ENCODE results near the gene GJA5. TPM values are rescaled to one million over a fixed set of nuclear protein-coding genes. Genes with fewer than 3 reads are reported as not detected.

Gene GJA5
- total RNA-seq, 3 donors from 2014 or later = 3.7 to 34.1 (median 4.2) TPM

GRCh38 chr1:147721716-147722115, 38.7 kb downstream of the GJA5 start:
- intact Hi-C loops (cut with DNase I; ENCODE audit: low total_unique reads) = no loop called here
- Histone ChIP-seq H3K9me3 (no peaks in the 10 kb centered on the region), H3K27me3 (no peaks in the 10 kb centered on the region), H3K4me1 (no peaks in the 10 kb centered on the region), H3K36me3 (no peaks in the 10 kb centered on the region), H3K4me3 (no peak overlapping the region), H3K27ac (no peak overlapping the region)
- TF ChIP-seq, protein P1, sequence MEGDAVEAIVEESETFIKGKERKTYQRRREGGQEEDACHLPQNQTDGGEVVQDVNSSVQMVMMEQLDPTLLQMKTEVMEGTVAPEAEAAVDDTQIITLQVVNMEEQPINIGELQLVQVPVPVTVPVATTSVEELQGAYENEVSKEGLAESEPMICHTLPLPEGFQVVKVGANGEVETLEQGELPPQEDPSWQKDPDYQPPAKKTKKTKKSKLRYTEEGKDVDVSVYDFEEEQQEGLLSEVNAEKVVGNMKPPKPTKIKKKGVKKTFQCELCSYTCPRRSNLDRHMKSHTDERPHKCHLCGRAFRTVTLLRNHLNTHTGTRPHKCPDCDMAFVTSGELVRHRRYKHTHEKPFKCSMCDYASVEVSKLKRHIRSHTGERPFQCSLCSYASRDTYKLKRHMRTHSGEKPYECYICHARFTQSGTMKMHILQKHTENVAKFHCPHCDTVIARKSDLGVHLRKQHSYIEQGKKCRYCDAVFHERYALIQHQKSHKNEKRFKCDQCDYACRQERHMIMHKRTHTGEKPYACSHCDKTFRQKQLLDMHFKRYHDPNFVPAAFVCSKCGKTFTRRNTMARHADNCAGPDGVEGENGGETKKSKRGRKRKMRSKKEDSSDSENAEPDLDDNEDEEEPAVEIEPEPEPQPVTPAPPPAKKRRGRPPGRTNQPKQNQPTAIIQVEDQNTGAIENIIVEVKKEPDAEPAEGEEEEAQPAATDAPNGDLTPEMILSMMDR (IDR thresholded peaks at IDR 0.05) = no peak
- TF ChIP-seq POLR2AphosphoS5 (IDR thresholded peaks at IDR 0.05) = no peak
- DNase-seq (ENCODE audit: low spot score in 2 of 2) = peak in 1 of 2 donors; percentile 35

DNA sequence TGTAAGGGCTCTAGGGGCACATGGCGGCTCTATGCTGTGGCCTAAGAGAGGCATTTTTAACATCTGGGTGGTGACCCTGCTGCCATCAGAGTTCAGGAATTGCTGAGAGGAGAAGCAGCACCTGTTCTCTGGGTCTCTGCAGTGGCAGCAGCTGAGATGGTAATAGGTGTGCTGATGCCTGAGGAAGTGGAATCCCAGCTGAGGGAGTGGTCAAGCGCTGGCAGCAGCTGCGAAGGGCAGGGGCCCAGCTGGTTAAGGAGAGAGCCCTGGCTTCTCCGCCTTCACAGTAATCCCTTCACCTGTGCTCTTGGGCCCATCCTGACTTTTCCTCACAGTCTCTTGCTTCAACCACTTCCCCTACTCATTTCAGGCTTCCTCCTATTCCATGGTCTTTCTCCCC, 39.8 kb downstream of the GJA5 start:
- H3K9me3 ChIP-seq = no peaks in the 10 kb centered on the region
- no peaks in the 10 kb centered on the region for H3K4me1 ChIP-seq
- no peak for TF ChIP-seq POLR2AphosphoS5 (IDR thresholded peaks at IDR 0.05)
- no peak for TF ChIP-seq POLR2A (IDR thresholded peaks at IDR 0.05)
- TF ChIP-seq, protein P1 (IDR thresholded peaks at IDR 0.05) = no peak
- H3K27ac ChIP-seq = no peak overlapping the region
- intact Hi-C loops (cut with DNase I; ENCODE audit: low total_unique reads) = no loop called here
- no peaks in the 10 kb centered on the region for H3K36me3 ChIP-seq
- no peaks in the 10 kb centered on the region for H3K27me3 ChIP-seq
- DNase-seq (ENCODE audit: low spot score in 2 of 2) = no peak
- no peak overlapping the region for H3K4me3 ChIP-seq

GRCh38 chr1:147719711-147720225, 40.6 kb downstream of the GJA5 start:
- no peaks in the 10 kb centered on the region for H3K36me3 ChIP-seq

GRCh38 chr1:147719029-147719698, 41.2 kb downstream of the GJA5 start:
- intact Hi-C loops (cut with DNase I; ENCODE audit: low total_unique reads) = no loop called here
- Histone ChIP-seq H3K27ac (no peak overlapping the region), H3K4me3 (no peak overlapping the region), H3K27me3 (no peaks in the 10 kb centered on the region), H3K9me3 (no peaks in the 10 kb centered on the region), H3K36me3 (no peaks in the 10 kb centered on the region), H3K4me1 (no peaks in the 10 kb centered on the region)
- DNase-seq (ENCODE audit: low spot score in 2 of 2) = no peak
- TF ChIP-seq POLR2A (IDR thresholded peaks at IDR 0.05) = no peak
- no peak for TF ChIP-seq POLR2AphosphoS5 (IDR thresholded peaks at IDR 0.05)
- TF ChIP-seq, protein P1 (IDR thresholded peaks at IDR 0.05) = no peak

More at GRCh38 chr1:147719711-147720225, 40.6 kb downstream of the GJA5 start:
- H3K4me3 ChIP-seq = no peak overlapping the region
- no peak overlapping the region for H3K27ac ChIP-seq
- no peaks in the 10 kb centered on the region for H3K4me1 ChIP-seq
- no peak for DNase-seq (ENCODE audit: low spot score in 2 of 2)
- TF ChIP-seq, protein P1 (IDR thresholded peaks at IDR 0.05) = no peak
- TF ChIP-seq POLR2A (IDR thresholded peaks at IDR 0.05) (no peak), POLR2AphosphoS5 (IDR thresholded peaks at IDR 0.05) (no peak)
- H3K9me3 ChIP-seq = no peaks in the 10 kb centered on the region
- intact Hi-C loops (cut with DNase I; ENCODE audit: low total_unique reads) = no loop called here
- no peaks in the 10 kb centered on the region for H3K27me3 ChIP-seq

- H3K27me3 ChIP-seq = no peaks in the 10 kb centered on the region
- intact Hi-C loops (cut with DNase I; ENCODE audit: low total_unique reads) = no loop called here
- no peaks in the 10 kb centered on the region for H3K4me1 ChIP-seq
- TF ChIP-seq, protein P1 (IDR thresholded peaks at IDR 0.05) = no peak
- no peak overlapping the region for H3K4me3 ChIP-seq
- no peak for DNase-seq (ENCODE audit: low spot score in 2 of 2)
- H3K36me3 ChIP-seq = no peaks in the 10 kb centered on the region
- no peaks in the 10 kb centered on the region for H3K9me3 ChIP-seq
- H3K27ac ChIP-seq = peak overlapping the region in 1 of 2 donors; percentile 51
Measured at GRCh38 chr1:147717706-147718097, 42.7 kb downstream of the GJA5 start.

Data from breast epithelium (tissue), 4 donors.